Ascending aorta (tissue), 2 donors: ENCODE data around the gene ARID1B. TPM values are rescaled to one million over a fixed set of nuclear protein-coding genes. Genes with fewer than 3 reads are reported as not detected.
A peak's percentile ranks its signal among the peaks of the same experiment; 100 is the strongest.

Experiments
- DNase-seq, 2 donors: peaks; one replicate each; pipeline ENCODE4 v3.0.0-alpha.2; 2019; ENCODE audit warnings: low spot score in 2 of 2
- H3K27ac ChIP-seq, 2 donors: fragments of 200-600 bp; sonication (generic); one replicate each; pipeline ENCODE4 v1.5.1; 2016 to 2017; ENCODE audit warnings: mild to moderate bottlenecking in 1 of 2
- H3K27me3 ChIP-seq: fragments of 200-600 bp; sonication (generic); one replicate; pipeline ENCODE4 v1.5.1; 2017
- H3K36me3 ChIP-seq, 2 donors: fragments of 200-600 bp; sonication (generic); one replicate each; pipeline ENCODE4 v1.5.1; 2016
- H3K4me1 ChIP-seq, 2 donors: fragments of 200-600 bp; sonication (generic); one replicate each; pipeline ENCODE4 v1.5.1; 2016 to 2017; ENCODE audit warnings: mild to moderate bottlenecking in 1 of 2
- H3K4me3 ChIP-seq, 2 donors: fragments of 200-600 bp; sonication (generic); one replicate each; pipeline ENCODE4 v1.5.1; 2016 to 2017; ENCODE audit warnings: mild to moderate bottlenecking in 1 of 2
- H3K9me3 ChIP-seq, 2 donors: fragments of 200-600 bp; sonication (generic); one replicate each; pipeline ENCODE4 v1.5.1; 2016
- intact Hi-C: fragments of 100-400 bp; cut with DNase I; formaldehyde crosslinking; loops from one replicate; pipeline ENCODE4 v1.15.1; 2023
- total RNA-seq: library from RNA; depleted of rRNA; stranded (reverse); fragments of >200 nt; gene quantifications from one replicate; pipeline ENCODE4 v1.1.0, GENCODE V29; 2016
- TF ChIP-seq, protein P1 (sequence below), 3 experiments: fragments of 200-600 bp in 2 of 3; fragments of 450-650 bp in 1 of 3; sonication (generic) in 2 of 3; IDR thresholded peaks; one replicate each; pipeline ENCODE4 v1.5.1; 2016 to 2019; ENCODE audit warnings: antibody characterized with exemption in 3 of 3, mild to moderate bottlenecking in 1 of 3, moderate library complexity in 1 of 3

The ARID1B gene
- total RNA-seq, 1 donor from 2014 or later: 97.9 TPM

DNA sequence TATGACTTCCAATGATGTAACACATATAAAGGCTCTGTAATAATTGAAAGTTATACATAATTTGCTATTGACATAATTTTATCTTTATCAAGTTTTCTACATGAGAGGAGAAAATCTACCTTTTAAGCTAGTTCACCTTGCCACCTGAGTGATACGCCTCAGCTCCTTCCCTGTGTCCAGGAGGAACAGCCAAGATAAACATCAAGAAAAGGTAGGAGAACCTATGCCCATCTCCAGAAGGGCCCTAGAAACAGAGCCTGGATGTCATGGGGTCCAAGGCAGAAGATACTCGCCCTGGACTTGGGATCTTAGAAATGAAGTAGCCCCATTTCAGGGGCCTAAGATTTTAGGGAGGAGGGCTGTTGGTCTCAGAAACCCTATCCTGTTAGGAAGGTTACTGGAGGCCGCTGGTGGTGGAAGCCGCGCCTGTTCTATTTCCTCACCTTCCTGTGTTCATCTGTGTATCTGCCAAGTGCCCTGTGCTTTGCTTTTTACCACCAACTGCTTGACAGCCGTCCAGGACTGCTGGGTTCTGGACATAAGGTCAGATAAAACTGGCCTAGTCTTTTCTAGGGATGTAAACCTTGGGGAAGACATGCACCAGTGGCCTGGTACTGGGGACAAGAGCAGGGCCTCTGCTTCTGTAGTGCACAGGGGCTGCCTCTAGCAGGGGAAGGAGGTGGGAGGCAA, 178.5 kb downstream of the ARID1B start:
- H3K27ac ChIP-seq: peak overlapping the region; percentile 30 to 53
- intact Hi-C loops: loop anchor here (2.0 to 10.0 kb wide), 2 partner anchors 175 to 229 kb away; no protein-coding TSS in a partner anchor
- H3K27me3 ChIP-seq: no peaks in the 10 kb centered on the region
- H3K36me3 ChIP-seq: no peaks in the 10 kb centered on the region
- TF ChIP-seq, protein P1, sequence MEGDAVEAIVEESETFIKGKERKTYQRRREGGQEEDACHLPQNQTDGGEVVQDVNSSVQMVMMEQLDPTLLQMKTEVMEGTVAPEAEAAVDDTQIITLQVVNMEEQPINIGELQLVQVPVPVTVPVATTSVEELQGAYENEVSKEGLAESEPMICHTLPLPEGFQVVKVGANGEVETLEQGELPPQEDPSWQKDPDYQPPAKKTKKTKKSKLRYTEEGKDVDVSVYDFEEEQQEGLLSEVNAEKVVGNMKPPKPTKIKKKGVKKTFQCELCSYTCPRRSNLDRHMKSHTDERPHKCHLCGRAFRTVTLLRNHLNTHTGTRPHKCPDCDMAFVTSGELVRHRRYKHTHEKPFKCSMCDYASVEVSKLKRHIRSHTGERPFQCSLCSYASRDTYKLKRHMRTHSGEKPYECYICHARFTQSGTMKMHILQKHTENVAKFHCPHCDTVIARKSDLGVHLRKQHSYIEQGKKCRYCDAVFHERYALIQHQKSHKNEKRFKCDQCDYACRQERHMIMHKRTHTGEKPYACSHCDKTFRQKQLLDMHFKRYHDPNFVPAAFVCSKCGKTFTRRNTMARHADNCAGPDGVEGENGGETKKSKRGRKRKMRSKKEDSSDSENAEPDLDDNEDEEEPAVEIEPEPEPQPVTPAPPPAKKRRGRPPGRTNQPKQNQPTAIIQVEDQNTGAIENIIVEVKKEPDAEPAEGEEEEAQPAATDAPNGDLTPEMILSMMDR (IDR thresholded peaks at IDR 0.05): no peak
- DNase-seq: no peak
- H3K4me1 ChIP-seq: peaks cover 5 to 25% of the 10 kb centered on the region in 2 donors
- H3K9me3 ChIP-seq: no peaks in the 10 kb centered on the region
- H3K4me3 ChIP-seq: no peak overlapping the region

DNA sequence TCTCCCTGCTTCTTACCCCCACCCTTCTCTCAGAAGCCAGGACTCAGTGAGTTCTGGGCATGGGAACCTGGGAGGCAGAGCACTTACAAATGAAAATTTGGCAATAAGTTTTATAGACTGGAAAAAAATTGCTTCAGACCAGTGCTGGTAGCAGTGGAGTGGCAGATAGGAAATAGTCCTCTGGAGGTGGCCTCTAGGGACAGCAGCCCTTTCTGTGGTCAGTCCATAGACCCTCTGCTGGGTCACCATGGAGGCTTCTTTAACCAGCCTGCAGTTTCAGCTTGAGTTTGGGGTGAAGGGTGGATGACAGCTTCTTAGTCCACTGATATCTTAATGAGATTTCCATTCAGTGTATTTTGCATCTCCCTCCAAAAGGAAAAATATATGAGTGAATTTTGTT, 179.1 kb downstream of the ARID1B start:
- intact Hi-C loops: loop anchor here (2.0 to 10.0 kb wide), 2 partner anchors 175 to 229 kb away; no protein-coding TSS in a partner anchor
- Histone ChIP-seq H3K9me3 (no peaks in the 10 kb centered on the region), H3K27ac (peak overlapping the region; percentile 30 to 53), H3K4me1 (peaks cover 5 to 25% of the 10 kb centered on the region in 2 donors), H3K36me3 (no peaks in the 10 kb centered on the region), H3K4me3 (no peak overlapping the region), H3K27me3 (no peaks in the 10 kb centered on the region)
- DNase-seq: no peak
- TF ChIP-seq, protein P1 (IDR thresholded peaks at IDR 0.05): no peak

DNA sequence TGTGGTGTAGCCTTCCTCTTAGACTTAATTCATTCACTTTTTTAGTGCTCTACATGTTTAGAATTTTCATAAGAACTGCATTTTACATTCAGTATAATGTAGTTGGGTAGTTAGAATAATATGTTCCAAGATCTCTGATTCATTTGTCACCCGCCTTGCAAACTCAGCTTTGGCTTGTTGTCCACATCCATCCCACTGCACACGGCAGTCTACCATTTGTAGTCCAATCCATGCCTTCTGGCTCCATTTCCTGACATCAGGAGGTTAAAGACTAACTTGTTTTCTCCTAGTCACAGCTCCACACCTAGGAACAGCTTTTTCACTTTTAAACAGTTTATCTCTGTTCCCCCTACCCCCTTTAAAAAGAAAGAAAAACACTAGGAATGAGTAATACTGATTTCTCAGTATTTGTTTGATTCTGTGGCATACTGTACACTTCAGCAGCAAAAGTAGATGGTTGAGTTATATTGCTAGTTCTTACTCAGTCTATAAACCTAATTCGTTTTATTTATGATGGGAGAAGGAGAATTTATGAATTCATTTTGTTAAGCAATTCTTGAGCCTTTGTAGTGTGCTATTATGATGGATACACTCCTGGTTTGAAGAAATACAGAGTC, 180.9 kb downstream of the ARID1B start:
- no peak overlapping the region for H3K4me3 ChIP-seq
- no peak overlapping the region for H3K27ac ChIP-seq
- TF ChIP-seq, protein P1 (IDR thresholded peaks at IDR 0.05): no peak
- H3K4me1 ChIP-seq: peaks cover 5 to 25% of the 10 kb centered on the region in 2 donors
- H3K27me3 ChIP-seq: no peaks in the 10 kb centered on the region
- no peaks in the 10 kb centered on the region for H3K36me3 ChIP-seq
- H3K9me3 ChIP-seq: no peaks in the 10 kb centered on the region
- no peak for DNase-seq
- intact Hi-C loops: loop anchor here (2.0 to 10.0 kb wide), 2 partner anchors 177 to 227 kb away; no protein-coding TSS in a partner anchor

DNA sequence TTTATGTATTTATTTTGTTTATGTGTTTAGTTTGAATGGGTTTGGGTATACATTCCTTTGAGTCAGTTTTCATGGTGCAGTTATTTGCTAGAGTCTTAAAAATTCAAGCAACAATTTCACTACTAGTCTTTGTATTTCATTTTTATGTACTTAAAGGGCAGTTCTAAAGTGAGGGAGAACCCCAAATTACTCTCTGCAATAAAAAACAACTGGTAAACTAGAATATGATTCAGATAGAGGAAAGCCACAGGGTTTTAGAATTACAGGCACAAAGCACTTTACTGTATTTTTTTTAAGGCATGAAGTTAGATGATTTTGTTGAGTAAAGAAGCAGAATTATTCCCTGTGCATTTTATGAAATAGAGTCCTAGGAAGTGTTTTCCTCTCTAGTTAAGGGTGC, 183.3 kb downstream of the ARID1B start:
- TF ChIP-seq, protein P1 (IDR thresholded peaks at IDR 0.05): no peak
- H3K4me3 ChIP-seq: no peak overlapping the region

DNA sequence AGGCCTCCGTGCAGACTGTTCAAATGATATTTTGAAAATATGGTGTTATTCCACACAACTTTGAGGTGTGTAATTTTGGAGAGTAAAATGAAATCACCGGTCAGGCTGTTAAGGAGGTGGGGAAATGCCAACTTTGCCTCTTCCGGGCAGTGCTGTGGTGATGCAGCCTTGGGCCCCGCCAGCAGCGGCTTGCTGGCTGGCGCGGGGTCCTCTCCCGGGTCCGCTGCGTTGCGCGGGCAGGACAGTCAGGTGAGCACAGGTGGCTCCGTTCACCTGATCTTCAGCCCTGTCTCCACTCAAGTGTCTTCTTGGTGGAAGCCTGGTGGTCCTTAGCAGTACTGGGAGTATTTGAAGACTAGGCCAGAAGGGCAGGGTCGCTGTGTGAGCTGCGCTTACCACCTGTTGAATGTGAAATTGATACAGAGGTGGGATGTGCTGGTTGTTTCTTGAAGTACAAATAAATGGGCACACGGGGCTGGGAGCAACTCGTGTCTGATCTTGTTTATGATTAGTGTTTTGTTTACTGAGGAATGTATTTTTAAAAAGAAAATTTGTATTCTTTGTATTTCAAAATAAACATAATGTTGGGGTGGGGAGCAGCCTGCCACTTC, 184.2 kb downstream of the ARID1B start:
- H3K4me3 ChIP-seq: no peak overlapping the region
- H3K4me1 ChIP-seq: peaks cover 8 to 17% of the 10 kb centered on the region in 2 donors
- no peaks in the 10 kb centered on the region for H3K27me3 ChIP-seq
- TF ChIP-seq, protein P1 (IDR thresholded peaks at IDR 0.05): no peak
- intact Hi-C loops: no loop called here
- no peaks in the 10 kb centered on the region for H3K36me3 ChIP-seq
- no peak overlapping the region for H3K27ac ChIP-seq
- H3K9me3 ChIP-seq: no peaks in the 10 kb centered on the region
- DNase-seq: no peak

More for the DNA sequence above, 183.3 kb downstream of the ARID1B start:
- Histone ChIP-seq H3K4me1 (peaks cover 8 to 25% of the 10 kb centered on the region in 2 donors), H3K27me3 (no peaks in the 10 kb centered on the region), H3K27ac (no peak overlapping the region), H3K9me3 (no peaks in the 10 kb centered on the region), H3K36me3 (no peaks in the 10 kb centered on the region)
- no peak for DNase-seq
- intact Hi-C loops: no loop called here
